ENCODE results near the gene ZPR1. TPM values are rescaled to one million over a fixed set of nuclear protein-coding genes. Genes with fewer than 3 reads are reported as not detected.

The ZPR1 gene
- total RNA-seq, 1 experiment from 2014 or later, result 75.0 TPM

- peak; percentile 57 for DNase-seq
- H3K36me3 ChIP-seq (replicated peaks; ENCODE audit: control insufficient read depth, insufficient read depth, low read length), result no peaks in the 10 kb centered on the region
- no peak overlapping the region for H3K4me3 ChIP-seq (ENCODE audit: insufficient read depth, low read depth, low read length)
- no peaks in the 10 kb centered on the region; the same call in 1 of the 2 replicates for H3K27me3 ChIP-seq (ENCODE audit: control insufficient read depth, insufficient read depth, low read length)
These were observed 41.1 kb upstream of the ZPR1 start for GRCh38 chr11:116828632-116829524.

- H3K36me3 ChIP-seq (replicated peaks; ENCODE audit: control insufficient read depth, insufficient read depth, low read length), result no peaks in the 10 kb centered on the region
- no peak overlapping the region for H3K4me3 ChIP-seq (ENCODE audit: insufficient read depth, low read depth, low read length)
- H3K27me3 ChIP-seq (ENCODE audit: control insufficient read depth, insufficient read depth, low read length), result no peaks in the 10 kb centered on the region; the same call in 1 of the 2 replicates
- DNase-seq, result no peak
These were observed 39.6 kb upstream of the ZPR1 start for GRCh38 chr11:116827461-116827860.

GRCh38 chr11:116826751-116827431 lies 39.1 kb upstream of the ZPR1 start:
- no peaks in the 10 kb centered on the region; the same call in 1 of the 2 replicates for H3K27me3 ChIP-seq (ENCODE audit: control insufficient read depth, insufficient read depth, low read length)
- no peak for DNase-seq
- H3K4me3 ChIP-seq (ENCODE audit: insufficient read depth, low read depth, low read length), result no peak overlapping the region
- no peaks in the 10 kb centered on the region for H3K36me3 ChIP-seq (replicated peaks; ENCODE audit: control insufficient read depth, insufficient read depth, low read length)

- DNase-seq, result peak; percentile 30
- no peaks in the 10 kb centered on the region for H3K36me3 ChIP-seq (replicated peaks; ENCODE audit: control insufficient read depth, insufficient read depth, low read length)
- no peak overlapping the region for H3K4me3 ChIP-seq (ENCODE audit: insufficient read depth, low read depth, low read length)
- no peaks in the 10 kb centered on the region; the same call in 1 of the 2 replicates for H3K27me3 ChIP-seq (ENCODE audit: control insufficient read depth, insufficient read depth, low read length)
These were observed 38.3 kb upstream of the ZPR1 start for GRCh38 chr11:116825854-116826750.

GRCh38 chr11:116825434-116825833 lies 37.6 kb upstream of the ZPR1 start:
- Histone ChIP-seq H3K36me3 (replicated peaks; ENCODE audit: control insufficient read depth, insufficient read depth, low read length) (no peaks in the 10 kb centered on the region), H3K27me3 (ENCODE audit: control insufficient read depth, insufficient read depth, low read length) (no peaks in the 10 kb centered on the region; the same call in 1 of the 2 replicates), H3K4me3 (ENCODE audit: insufficient read depth, low read depth, low read length) (no peak overlapping the region)
- DNase-seq, result no peak

- H3K27me3 ChIP-seq (ENCODE audit: control insufficient read depth, insufficient read depth, low read length), result no peaks in the 10 kb centered on the region; the same call in 1 of the 2 replicates
- H3K36me3 ChIP-seq (replicated peaks; ENCODE audit: control insufficient read depth, insufficient read depth, low read length), result no peaks in the 10 kb centered on the region
- DNase-seq, result peak; percentile 44
- no peak within 1 kb of the TSS for H3K4me3 ChIP-seq (ENCODE audit: insufficient read depth, low read depth, low read length)
These were observed 35.4 kb upstream of the ZPR1 start, which contains the start of gene APOA4 for GRCh38 chr11:116823031-116823843. APOA4 (minus strand) TSS chr11:116823304; CDS start chr11:116823191, 113 bp downstream.

- no peak overlapping the region for H3K4me3 ChIP-seq (ENCODE audit: insufficient read depth, low read depth, low read length)
- H3K27me3 ChIP-seq (ENCODE audit: control insufficient read depth, insufficient read depth, low read length), result no peaks in the 10 kb centered on the region; the same call in 1 of the 2 replicates
- H3K36me3 ChIP-seq (replicated peaks; ENCODE audit: control insufficient read depth, insufficient read depth, low read length), result no peaks in the 10 kb centered on the region
- DNase-seq, result no peak
These were observed 34.8 kb upstream of the ZPR1 start for GRCh38 chr11:116822575-116822974.

- Histone ChIP-seq H3K36me3 (replicated peaks; ENCODE audit: control insufficient read depth, insufficient read depth, low read length) (no peaks in the 10 kb centered on the region), H3K27me3 (ENCODE audit: control insufficient read depth, insufficient read depth, low read length) (no peaks in the 10 kb centered on the region; the same call in 1 of the 2 replicates), H3K4me3 (ENCODE audit: insufficient read depth, low read depth, low read length) (no peak overlapping the region)
- peak; percentile 16 for DNase-seq
These were observed 33.5 kb upstream of the ZPR1 start for GRCh38 chr11:116821050-116821918.

GRCh38 chr11:116819049-116819448 lies 31.2 kb upstream of the ZPR1 start:
- Histone ChIP-seq H3K36me3 (replicated peaks; ENCODE audit: control insufficient read depth, insufficient read depth, low read length) (no peaks in the 10 kb centered on the region), H3K4me3 (ENCODE audit: insufficient read depth, low read depth, low read length) (no peak overlapping the region), H3K27me3 (ENCODE audit: control insufficient read depth, insufficient read depth, low read length) (no peaks in the 10 kb centered on the region)
- DNase-seq, result no peak

- Histone ChIP-seq H3K27me3 (ENCODE audit: control insufficient read depth, insufficient read depth, low read length) (no peaks in the 10 kb centered on the region), H3K36me3 (replicated peaks; ENCODE audit: control insufficient read depth, insufficient read depth, low read length) (no peaks in the 10 kb centered on the region), H3K4me3 (ENCODE audit: insufficient read depth, low read depth, low read length) (no peak overlapping the region)
- no peak for DNase-seq
These were observed 26.7 kb upstream of the ZPR1 start for GRCh38 chr11:116814502-116814901.

GRCh38 chr11:116813781-116814471 lies 26.1 kb upstream of the ZPR1 start:
- no peak for DNase-seq
- Histone ChIP-seq H3K4me3 (ENCODE audit: insufficient read depth, low read depth, low read length) (no peak overlapping the region), H3K36me3 (replicated peaks; ENCODE audit: control insufficient read depth, insufficient read depth, low read length) (no peaks in the 10 kb centered on the region), H3K27me3 (ENCODE audit: control insufficient read depth, insufficient read depth, low read length) (no peaks in the 10 kb centered on the region)

GRCh38 chr11:116813170-116813569 lies 25.3 kb upstream of the ZPR1 start:
- Histone ChIP-seq H3K4me3 (ENCODE audit: insufficient read depth, low read depth, low read length) (no peak overlapping the region), H3K27me3 (ENCODE audit: control insufficient read depth, insufficient read depth, low read length) (no peaks in the 10 kb centered on the region), H3K36me3 (replicated peaks; ENCODE audit: control insufficient read depth, insufficient read depth, low read length) (no peaks in the 10 kb centered on the region)
- no peak for DNase-seq
